Osteoblast (primary cell): ENCODE measurements around the gene TMC3. TPM values are rescaled to one million over a fixed set of nuclear protein-coding genes. Genes with fewer than 3 reads are reported as not detected.

ENCODE experiments used
- DNase-seq: peaks from one replicate; pipeline ENCODE4 v3.0.0; 2011; ENCODE audit warnings: low spot score, mixed read lengths; ENCODE audit not compliant: insufficient read length; ENCODE audit errors: missing footprints
- H2AFZ ChIP-seq: 2 replicates; pipeline ENCODE4 v1.6.0; 2011; ENCODE audit warnings: mild to moderate bottlenecking, low read length
- H3K27ac ChIP-seq: 2 replicates; pipeline ENCODE4 v1.5.1; 2011; ENCODE audit warnings: mild to moderate bottlenecking, low read depth, low read length, moderate library complexity
- H3K27me3 ChIP-seq: 2 replicates; pipeline ENCODE4 v1.6.0; 2012; ENCODE audit warnings: mild to moderate bottlenecking, control low read depth, inconsistent platforms, low read length, moderate library complexity; ENCODE audit not compliant: insufficient read depth
- H3K36me3 ChIP-seq: 2 replicates; pipeline ENCODE4 v1.5.1; 2011; ENCODE audit warnings: mild to moderate bottlenecking, low read length, control low read depth, moderate library complexity; ENCODE audit not compliant: insufficient read depth
- H3K4me1 ChIP-seq: 2 replicates; pipeline ENCODE4 v1.5.1; 2011; ENCODE audit warnings: mild to moderate bottlenecking, low read length, control low read depth, moderate library complexity; ENCODE audit not compliant: insufficient read depth
- H3K4me2 ChIP-seq: 2 replicates; pipeline ENCODE4 v1.6.0; 2011; ENCODE audit warnings: mild to moderate bottlenecking, low read length; ENCODE audit not compliant: insufficient read depth
- H3K4me3 ChIP-seq: fragments of 200-600 bp; sonication (generic); 3 replicates; pipeline ENCODE4 v1.5.1; 2012; ENCODE audit warnings: mild to moderate bottlenecking, low read length, inconsistent platforms; ENCODE audit not compliant: insufficient read depth
- H3K79me2 ChIP-seq: 2 replicates; pipeline ENCODE4 v1.6.0; 2012; ENCODE audit warnings: mild to moderate bottlenecking, low read length, control low read depth, inconsistent platforms; ENCODE audit not compliant: insufficient read depth
- H3K9me3 ChIP-seq: 2 replicates; pipeline ENCODE4 v1.5.1; 2011; ENCODE audit warnings: low read depth, low read length, control low read depth
- H4K20me1 ChIP-seq: 2 replicates; pipeline ENCODE4 v1.6.0; 2012; ENCODE audit warnings: mild to moderate bottlenecking, low read length, control low read depth; ENCODE audit not compliant: insufficient read depth
- total RNA-seq: library from RNA; depleted of rRNA; stranded (reverse); fragments of >200 nt; gene quantifications from 2 replicates; pipeline ENCODE4 v1.2.3, GENCODE V29; 2012
- TF ChIP-seq, protein P1 (sequence below): IDR thresholded peaks from 2 replicates; pipeline ENCODE4 v1.5.1; 2011; ENCODE audit warnings: mild to moderate bottlenecking, low read depth, low read length, moderate library complexity; ENCODE audit errors: extremely low read depth

The TMC3 gene
- total RNA-seq, 1 donor, result not detected

DNA sequence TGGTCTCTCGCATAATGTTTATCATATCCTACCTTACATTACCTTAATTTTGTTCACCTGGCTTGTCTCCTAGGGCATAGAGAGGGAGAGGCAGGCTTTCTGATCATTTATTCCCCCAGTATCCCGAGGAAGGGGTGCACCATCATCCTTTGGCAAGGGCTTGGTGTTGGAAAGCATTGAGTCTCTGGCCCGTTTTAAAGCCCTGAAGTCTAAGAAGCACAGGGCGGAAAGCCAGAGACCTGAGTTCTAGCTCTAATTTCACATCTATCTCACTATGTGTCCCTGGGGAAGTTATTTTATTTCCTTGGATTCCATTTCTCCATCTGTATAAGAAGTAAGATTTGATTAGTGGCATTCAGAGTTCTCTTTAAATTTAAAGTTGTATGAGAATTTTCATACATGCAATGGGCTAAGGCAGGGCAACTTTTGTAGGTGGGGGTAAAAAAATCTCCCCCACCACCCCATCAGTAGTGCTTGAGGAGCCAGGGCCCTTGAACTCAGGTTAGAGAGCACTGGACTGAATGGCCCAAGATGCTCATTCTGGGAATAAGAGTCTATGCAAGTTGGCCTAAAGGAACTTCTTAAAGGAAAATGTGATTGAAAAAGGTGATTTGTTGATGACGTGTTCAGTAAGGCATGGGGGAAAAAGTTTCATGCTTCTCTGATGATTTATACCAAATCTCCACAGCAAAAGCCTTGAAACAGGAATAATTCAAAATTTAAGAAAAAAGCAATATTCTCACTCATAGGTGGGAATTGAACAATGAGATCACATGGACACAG is 10.1 kb downstream of the TMC3 start:
- no peaks in the 10 kb centered on the region for H3K79me2 ChIP-seq
- no peak overlapping the region for H3K27ac ChIP-seq
- no peak overlapping the region for H2AFZ ChIP-seq
- H3K36me3 ChIP-seq, result no peaks in the 10 kb centered on the region
- H3K27me3 ChIP-seq, result no peaks in the 10 kb centered on the region
- H3K4me1 ChIP-seq, result no peaks in the 10 kb centered on the region
- DNase-seq, result no peak
- TF ChIP-seq, protein P1, sequence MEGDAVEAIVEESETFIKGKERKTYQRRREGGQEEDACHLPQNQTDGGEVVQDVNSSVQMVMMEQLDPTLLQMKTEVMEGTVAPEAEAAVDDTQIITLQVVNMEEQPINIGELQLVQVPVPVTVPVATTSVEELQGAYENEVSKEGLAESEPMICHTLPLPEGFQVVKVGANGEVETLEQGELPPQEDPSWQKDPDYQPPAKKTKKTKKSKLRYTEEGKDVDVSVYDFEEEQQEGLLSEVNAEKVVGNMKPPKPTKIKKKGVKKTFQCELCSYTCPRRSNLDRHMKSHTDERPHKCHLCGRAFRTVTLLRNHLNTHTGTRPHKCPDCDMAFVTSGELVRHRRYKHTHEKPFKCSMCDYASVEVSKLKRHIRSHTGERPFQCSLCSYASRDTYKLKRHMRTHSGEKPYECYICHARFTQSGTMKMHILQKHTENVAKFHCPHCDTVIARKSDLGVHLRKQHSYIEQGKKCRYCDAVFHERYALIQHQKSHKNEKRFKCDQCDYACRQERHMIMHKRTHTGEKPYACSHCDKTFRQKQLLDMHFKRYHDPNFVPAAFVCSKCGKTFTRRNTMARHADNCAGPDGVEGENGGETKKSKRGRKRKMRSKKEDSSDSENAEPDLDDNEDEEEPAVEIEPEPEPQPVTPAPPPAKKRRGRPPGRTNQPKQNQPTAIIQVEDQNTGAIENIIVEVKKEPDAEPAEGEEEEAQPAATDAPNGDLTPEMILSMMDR, result no peak
- no peak overlapping the region for H3K4me3 ChIP-seq
- no peaks in the 10 kb centered on the region for H3K9me3 ChIP-seq
- no peak overlapping the region for H3K4me2 ChIP-seq
- no peaks in the 10 kb centered on the region for H4K20me1 ChIP-seq

GRCh38 chr15:81363276-81363675 is 10.7 kb downstream of the TMC3 start:
- Histone ChIP-seq H3K27ac (no peak overlapping the region), H2AFZ (no peak overlapping the region), H3K36me3 (no peaks in the 10 kb centered on the region), H3K4me3 (no peak overlapping the region), H3K27me3 (peaks cover 2% of the 10 kb centered on the region), H3K79me2 (no peaks in the 10 kb centered on the region), H4K20me1 (no peaks in the 10 kb centered on the region), H3K4me2 (no peak overlapping the region), H3K4me1 (no peaks in the 10 kb centered on the region), H3K9me3 (no peaks in the 10 kb centered on the region)
- TF ChIP-seq, protein P1, result no peak
- no peak for DNase-seq

GRCh38 chr15:81362790-81363189 is 11.2 kb downstream of the TMC3 start:
- Histone ChIP-seq H3K27ac (no peak overlapping the region), H3K9me3 (no peaks in the 10 kb centered on the region), H3K79me2 (no peaks in the 10 kb centered on the region), H3K4me3 (no peak overlapping the region), H3K4me1 (no peaks in the 10 kb centered on the region), H3K36me3 (no peaks in the 10 kb centered on the region), H2AFZ (no peak overlapping the region), H3K4me2 (no peak overlapping the region), H4K20me1 (no peaks in the 10 kb centered on the region), H3K27me3 (peaks cover 2% of the 10 kb centered on the region)
- TF ChIP-seq, protein P1, result no peak
- no peak for DNase-seq

- TF ChIP-seq, protein P1, result no peak
- H3K4me3 ChIP-seq, result no peak overlapping the region
- H3K4me1 ChIP-seq, result no peaks in the 10 kb centered on the region
- H3K27me3 ChIP-seq, result peaks cover 2% of the 10 kb centered on the region
- H3K36me3 ChIP-seq, result no peaks in the 10 kb centered on the region
- H4K20me1 ChIP-seq, result no peaks in the 10 kb centered on the region
- no peaks in the 10 kb centered on the region for H3K9me3 ChIP-seq
- H3K27ac ChIP-seq, result no peak overlapping the region
- H3K79me2 ChIP-seq, result no peaks in the 10 kb centered on the region
- no peak overlapping the region for H3K4me2 ChIP-seq
- no peak overlapping the region for H2AFZ ChIP-seq
- no peak for DNase-seq
Measured at GRCh38 chr15:81361891-81362290, 12.1 kb downstream of the TMC3 start.
